CD4-positive, alpha-beta T cell treated with Interferon alpha-2 for 1 hour (primary cell): ENCODE results near the gene ADRB1.
A peak's percentile ranks its signal among the peaks of the same experiment; 100 is the strongest.

ENCODE experiments used
- DNase-seq, 2 donors: peaks; one replicate each; pipeline ENCODE4 v3.0.0-alpha.2; 2020 to 2022

ADRB1 gene

GRCh38 chr10:114058297-114058696, 14.6 kb downstream of the ADRB1 start:
- DNase-seq: no peak

GRCh38 chr10:114059561-114059960, 15.9 kb downstream of the ADRB1 start:
- DNase-seq: no peak

GRCh38 chr10:114060456-114060855, 16.8 kb downstream of the ADRB1 start:
- DNase-seq: no peak

GRCh38 chr10:114061148-114061547, 17.5 kb downstream of the ADRB1 start:
- DNase-seq: no peak

GRCh38 chr10:114061789-114062188, 18.1 kb downstream of the ADRB1 start:
- DNase-seq: peak in 1 of 2 donors; percentile 17

- no peak for DNase-seq
Observed at GRCh38 chr10:114064151-114065048, 20.7 kb downstream of the ADRB1 start.

GRCh38 chr10:114065049-114065435, 21.4 kb downstream of the ADRB1 start:
- DNase-seq: no peak

- DNase-seq: peak in 1 of 2 donors; percentile 27
Observed at GRCh38 chr10:114068054-114068707, 24.5 kb downstream of the ADRB1 start.

- no peak for DNase-seq
Observed at GRCh38 chr10:114070710-114071109, 27.0 kb downstream of the ADRB1 start.

GRCh38 chr10:114071178-114071577, 27.5 kb downstream of the ADRB1 start:
- no peak for DNase-seq

- peak in 1 of 2 donors; percentile 32 for DNase-seq
Observed at GRCh38 chr10:114073395-114074186, 29.9 kb downstream of the ADRB1 start.

- DNase-seq: no peak
Observed at GRCh38 chr10:114075093-114075492, 31.4 kb downstream of the ADRB1 start.

GRCh38 chr10:114077347-114077746, 33.7 kb downstream of the ADRB1 start:
- no peak for DNase-seq

GRCh38 chr10:114077815-114078219, 34.2 kb downstream of the ADRB1 start:
- no peak for DNase-seq

- DNase-seq: no peak
Observed at GRCh38 chr10:114078346-114078745, 34.7 kb downstream of the ADRB1 start.

GRCh38 chr10:114079421-114079820, 35.8 kb downstream of the ADRB1 start:
- no peak for DNase-seq

GRCh38 chr10:114081911-114082583, 38.4 kb downstream of the ADRB1 start:
- no peak for DNase-seq

- no peak for DNase-seq
Observed at GRCh38 chr10:114083040-114083439, 39.4 kb downstream of the ADRB1 start.

GRCh38 chr10:114084215-114084614, 40.5 kb downstream of the ADRB1 start:
- no peak for DNase-seq

GRCh38 chr10:114087255-114087654, 43.6 kb downstream of the ADRB1 start:
- no peak for DNase-seq

GRCh38 chr10:114087655-114088054, 44.0 kb downstream of the ADRB1 start:
- DNase-seq: no peak

GRCh38 chr10:114094795-114095194, 51.1 kb downstream of the ADRB1 start:
- DNase-seq: no peak
